ENCODE data around the gene RHOBTB1. TPM values are rescaled to one million over a fixed set of nuclear protein-coding genes. Genes with fewer than 3 reads are reported as not detected.

The RHOBTB1 gene
- total and polyA plus RNA-seq, 3 experiments from 2014 or later: 0.04 to 0.07 TPM; not detected in 1

GRCh38 chr10:60892571-60892970, 51.4 kb downstream of the RHOBTB1 start:
- CTCF ChIA-PET: no interaction called here
- Mint-ChIP-seq H3K27ac (no peak overlapping the region), H3K36me3 (no peaks in the 10 kb centered on the region), H3K4me1 (no peaks in the 10 kb centered on the region), H3K4me3 (no peak overlapping the region), H3K9me3 (peaks cover 0 to 3% (median 1%) of the 10 kb centered on the region in 5 donors), H3K27me3 (peaks cover 2 to 16% of the 10 kb centered on the region in 2 donors)
- H3K9me3 ChIP-seq (ENCODE audit: low read length): no peaks in the 10 kb centered on the region
- POLR2A ChIA-PET: no interaction called here
- H3K4me3 ChIP-seq (ENCODE audit: low read length): no peak overlapping the region
- no peak for DNase-seq
- no peaks in the 10 kb centered on the region for H3K27me3 ChIP-seq (ENCODE audit: insufficient read depth, low read length, poor library complexity, severe bottlenecking)
- no peaks in the 10 kb centered on the region for H3K4me1 ChIP-seq (ENCODE audit: insufficient read depth, low read length)
- no peak overlapping the region for H3K27ac ChIP-seq (ENCODE audit: low read depth, low read length)
- no peaks in the 10 kb centered on the region for H3K36me3 ChIP-seq (ENCODE audit: insufficient read depth, low read length)

GRCh38 chr10:60890811-60891210, 53.2 kb downstream of the RHOBTB1 start:
- Histone ChIP-seq H3K27me3 (ENCODE audit: insufficient read depth, low read length, poor library complexity, severe bottlenecking) (no peaks in the 10 kb centered on the region), H3K9me3 (ENCODE audit: low read length) (no peaks in the 10 kb centered on the region), H3K36me3 (ENCODE audit: insufficient read depth, low read length) (no peaks in the 10 kb centered on the region), H3K4me3 (ENCODE audit: low read length) (no peak overlapping the region), H3K27ac (ENCODE audit: low read depth, low read length) (no peak overlapping the region), H3K4me1 (ENCODE audit: insufficient read depth, low read length) (no peaks in the 10 kb centered on the region)
- Mint-ChIP-seq H3K27ac (no peak overlapping the region), H3K4me3 (no peak overlapping the region), H3K27me3 (peaks cover 0 to 20% of the 10 kb centered on the region in 2 donors), H3K4me1 (no peaks in the 10 kb centered on the region), H3K9me3 (peaks cover 0 to 3% (median 1%) of the 10 kb centered on the region in 5 donors), H3K36me3 (no peaks in the 10 kb centered on the region)
- no peak for DNase-seq
- CTCF ChIA-PET: no interaction called here
- POLR2A ChIA-PET: no interaction called here

- Histone ChIP-seq H3K4me1 (ENCODE audit: insufficient read depth, low read length) (no peaks in the 10 kb centered on the region), H3K9me3 (ENCODE audit: low read length) (no peaks in the 10 kb centered on the region), H3K27me3 (ENCODE audit: insufficient read depth, low read length, poor library complexity, severe bottlenecking) (no peaks in the 10 kb centered on the region), H3K27ac (ENCODE audit: low read depth, low read length) (no peak overlapping the region), H3K4me3 (ENCODE audit: low read length) (no peak overlapping the region), H3K36me3 (ENCODE audit: insufficient read depth, low read length) (no peaks in the 10 kb centered on the region)
- H3K36me3 Mint-ChIP-seq: no peaks in the 10 kb centered on the region
- no peaks in the 10 kb centered on the region for H3K9me3 Mint-ChIP-seq
- no peak overlapping the region for H3K27ac Mint-ChIP-seq
- H3K4me1 Mint-ChIP-seq: no peaks in the 10 kb centered on the region
- peaks cover 2 to 7% of the 10 kb centered on the region in 2 donors for H3K27me3 Mint-ChIP-seq
- POLR2A ChIA-PET: no interaction called here
- CTCF ChIA-PET: no interaction called here
- no peak overlapping the region for H3K4me3 Mint-ChIP-seq
- no peak for DNase-seq
Observed at GRCh38 chr10:60883187-60883586, 60.8 kb downstream of the RHOBTB1 start.

GRCh38 chr10:60878224-60878623, 65.8 kb downstream of the RHOBTB1 start:
- Mint-ChIP-seq H3K36me3 (no peaks in the 10 kb centered on the region), H3K27ac (no peak overlapping the region), H3K9me3 (no peaks in the 10 kb centered on the region), H3K4me3 (no peak overlapping the region), H3K27me3 (peaks cover 2 to 8% of the 10 kb centered on the region in 2 donors), H3K4me1 (no peaks in the 10 kb centered on the region)
- Histone ChIP-seq H3K27me3 (ENCODE audit: insufficient read depth, low read length, poor library complexity, severe bottlenecking) (no peaks in the 10 kb centered on the region), H3K4me3 (ENCODE audit: low read length) (no peak overlapping the region), H3K36me3 (ENCODE audit: insufficient read depth, low read length) (no peaks in the 10 kb centered on the region), H3K4me1 (ENCODE audit: insufficient read depth, low read length) (no peaks in the 10 kb centered on the region), H3K9me3 (ENCODE audit: low read length) (no peaks in the 10 kb centered on the region), H3K27ac (ENCODE audit: low read depth, low read length) (no peak overlapping the region)
- POLR2A ChIA-PET: no interaction called here
- CTCF ChIA-PET: no interaction called here
- DNase-seq: no peak

GRCh38 chr10:60877777-60878120, 66.2 kb downstream of the RHOBTB1 start:
- Mint-ChIP-seq H3K4me1 (no peaks in the 10 kb centered on the region), H3K4me3 (no peak overlapping the region), H3K9me3 (no peaks in the 10 kb centered on the region), H3K27me3 (peaks cover 2 to 8% of the 10 kb centered on the region in 2 donors), H3K36me3 (no peaks in the 10 kb centered on the region), H3K27ac (no peak overlapping the region)
- Histone ChIP-seq H3K9me3 (ENCODE audit: low read length) (no peaks in the 10 kb centered on the region), H3K27me3 (ENCODE audit: insufficient read depth, low read length, poor library complexity, severe bottlenecking) (no peaks in the 10 kb centered on the region), H3K36me3 (ENCODE audit: insufficient read depth, low read length) (no peaks in the 10 kb centered on the region), H3K4me3 (ENCODE audit: low read length) (no peak overlapping the region), H3K27ac (ENCODE audit: low read depth, low read length) (no peak overlapping the region), H3K4me1 (ENCODE audit: insufficient read depth, low read length) (no peaks in the 10 kb centered on the region)
- DNase-seq: no peak
- ChIA-PET POLR2A (no interaction called here), CTCF (no interaction called here)

- Mint-ChIP-seq H3K36me3 (no peaks in the 10 kb centered on the region), H3K4me1 (no peaks in the 10 kb centered on the region), H3K27me3 (peaks cover 2 to 8% of the 10 kb centered on the region in 2 donors), H3K9me3 (no peaks in the 10 kb centered on the region), H3K4me3 (no peak overlapping the region), H3K27ac (no peak overlapping the region)
- no peak overlapping the region for H3K4me3 ChIP-seq (ENCODE audit: low read length)
- POLR2A ChIA-PET: no interaction called here
- DNase-seq: no peak
- H3K9me3 ChIP-seq (ENCODE audit: low read length): no peaks in the 10 kb centered on the region
- no peak overlapping the region for H3K27ac ChIP-seq (ENCODE audit: low read depth, low read length)
- H3K27me3 ChIP-seq (ENCODE audit: insufficient read depth, low read length, poor library complexity, severe bottlenecking): no peaks in the 10 kb centered on the region
- CTCF ChIA-PET: no interaction called here
- no peaks in the 10 kb centered on the region for H3K4me1 ChIP-seq (ENCODE audit: insufficient read depth, low read length)
- no peaks in the 10 kb centered on the region for H3K36me3 ChIP-seq (ENCODE audit: insufficient read depth, low read length)
Observed at GRCh38 chr10:60877061-60877776, 66.8 kb downstream of the RHOBTB1 start.

- Histone ChIP-seq H3K4me3 (ENCODE audit: low read length) (no peak overlapping the region), H3K27me3 (ENCODE audit: insufficient read depth, low read length, poor library complexity, severe bottlenecking) (no peaks in the 10 kb centered on the region), H3K4me1 (ENCODE audit: insufficient read depth, low read length) (no peaks in the 10 kb centered on the region), H3K9me3 (ENCODE audit: low read length) (no peaks in the 10 kb centered on the region), H3K27ac (ENCODE audit: low read depth, low read length) (no peak overlapping the region), H3K36me3 (ENCODE audit: insufficient read depth, low read length) (no peaks in the 10 kb centered on the region)
- CTCF ChIA-PET: no interaction called here
- POLR2A ChIA-PET: no interaction called here
- DNase-seq: no peak
- Mint-ChIP-seq H3K36me3 (no peaks in the 10 kb centered on the region), H3K27ac (no peak overlapping the region), H3K27me3 (peaks cover 2 to 12% of the 10 kb centered on the region in 2 donors), H3K4me1 (no peaks in the 10 kb centered on the region), H3K9me3 (no peaks in the 10 kb centered on the region), H3K4me3 (no peak overlapping the region)
Observed at GRCh38 chr10:60873758-60874157, 70.2 kb downstream of the RHOBTB1 start.

GRCh38 chr10:60872451-60872850, 71.5 kb downstream of the RHOBTB1 start:
- ChIA-PET CTCF (no interaction called here), POLR2A (no interaction called here)
- H3K27me3 Mint-ChIP-seq: peaks cover 2 to 15% of the 10 kb centered on the region in 2 donors

GRCh38 chr10:60871215-60871614, 72.8 kb downstream of the RHOBTB1 start:
- no peaks in the 10 kb centered on the region for H3K4me1 Mint-ChIP-seq
- POLR2A ChIA-PET: no interaction called here
- DNase-seq: no peak
- CTCF ChIA-PET: no interaction called here
- Histone ChIP-seq H3K27me3 (ENCODE audit: insufficient read depth, low read length, poor library complexity, severe bottlenecking) (no peaks in the 10 kb centered on the region), H3K4me3 (ENCODE audit: low read length) (no peak overlapping the region), H3K27ac (ENCODE audit: low read depth, low read length) (no peak overlapping the region), H3K4me1 (ENCODE audit: insufficient read depth, low read length) (no peaks in the 10 kb centered on the region), H3K36me3 (ENCODE audit: insufficient read depth, low read length) (no peaks in the 10 kb centered on the region), H3K9me3 (ENCODE audit: low read length) (no peaks in the 10 kb centered on the region)
- no peaks in the 10 kb centered on the region for H3K9me3 Mint-ChIP-seq
- no peak overlapping the region for H3K27ac Mint-ChIP-seq
- H3K4me3 Mint-ChIP-seq: no peak overlapping the region
- peaks cover 2 to 15% of the 10 kb centered on the region in 2 donors for H3K27me3 Mint-ChIP-seq
- no peaks in the 10 kb centered on the region for H3K36me3 Mint-ChIP-seq

More at GRCh38 chr10:60872451-60872850, 71.5 kb downstream of the RHOBTB1 start:
- no peak for DNase-seq
- H3K27ac ChIP-seq (ENCODE audit: low read depth, low read length): no peak overlapping the region
- Mint-ChIP-seq H3K9me3 (no peaks in the 10 kb centered on the region), H3K4me1 (no peaks in the 10 kb centered on the region), H3K4me3 (no peak overlapping the region), H3K27ac (no peak overlapping the region), H3K36me3 (no peaks in the 10 kb centered on the region)
- H3K27me3 ChIP-seq (ENCODE audit: insufficient read depth, low read length, poor library complexity, severe bottlenecking): no peaks in the 10 kb centered on the region
- no peak overlapping the region for H3K4me3 ChIP-seq (ENCODE audit: low read length)
- H3K36me3 ChIP-seq (ENCODE audit: insufficient read depth, low read length): no peaks in the 10 kb centered on the region
- H3K4me1 ChIP-seq (ENCODE audit: insufficient read depth, low read length): no peaks in the 10 kb centered on the region
- no peaks in the 10 kb centered on the region for H3K9me3 ChIP-seq (ENCODE audit: low read length)

All from CD8-positive, alpha-beta memory T cell (primary cell).